GM18867 (cell line): ENCODE data around the gene TNIK.
"Not testable (repeated sequence)": the region's sequence is repeated elsewhere in the genome, so short reads cannot be mapped to it uniquely, and the experiment has no call there.

Experiments
- ATAC-seq: cut with Tn5 transposase; IDR thresholded peaks from one replicate; pipeline ENCODE4 v1.9.1; 2021; ENCODE audit warnings: mild to moderate bottlenecking, moderate library complexity; ENCODE audit not compliant: unreplicated experiment

TNIK gene

GRCh38 chr3:171422855-171423254, 37.4 kb downstream of the TNIK start:
- not testable (repeated sequence) for ATAC-seq

DNA sequence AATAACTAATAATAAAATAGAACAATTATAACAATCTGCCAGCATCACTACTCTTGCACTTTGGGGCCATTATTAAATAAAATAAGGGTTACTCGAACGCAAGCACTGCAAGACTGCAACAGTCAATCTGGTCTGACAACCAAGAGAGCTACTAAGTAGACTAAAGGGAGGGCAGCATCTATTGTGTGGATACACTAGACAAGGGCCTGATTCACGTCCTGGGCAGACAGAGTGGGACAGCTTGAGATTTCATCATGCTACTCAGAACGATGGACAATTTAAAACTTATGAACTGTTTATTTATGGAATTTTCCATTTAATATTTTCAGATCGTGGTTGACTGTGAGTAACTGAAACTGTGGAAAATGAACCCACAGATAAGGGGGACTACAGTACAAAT, 39.5 kb downstream of the TNIK start:
- ATAC-seq = no peak

DNA sequence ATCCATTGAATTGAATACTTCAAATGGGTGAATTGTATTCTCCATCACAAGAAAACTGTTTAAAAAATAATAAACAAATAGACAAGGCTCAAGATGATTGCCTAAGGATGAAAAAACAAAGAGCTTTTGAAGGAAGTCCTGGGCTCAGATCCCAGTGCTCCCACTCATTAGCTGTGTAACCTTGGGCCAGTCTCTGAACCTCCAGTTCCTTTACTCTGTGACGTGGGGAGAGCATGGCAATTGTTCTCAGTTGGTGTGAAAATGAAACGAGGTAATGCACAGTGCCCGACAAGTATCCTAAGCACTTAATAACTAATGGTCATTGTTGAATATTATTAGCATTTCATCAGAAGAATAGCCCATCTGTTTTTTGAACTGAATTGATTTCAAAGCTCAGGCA, 40.7 kb downstream of the TNIK start:
- ATAC-seq = no peak

GRCh38 chr3:171417813-171418212, 42.4 kb downstream of the TNIK start:
- ATAC-seq = no peak

GRCh38 chr3:171417137-171417536, 43.1 kb downstream of the TNIK start:
- ATAC-seq = no peak

GRCh38 chr3:171416666-171417065, 43.5 kb downstream of the TNIK start:
- ATAC-seq = no peak

GRCh38 chr3:171416061-171416460, 44.1 kb downstream of the TNIK start:
- ATAC-seq = no peak

- no peak for ATAC-seq
These were observed 45.1 kb downstream of the TNIK start for GRCh38 chr3:171415070-171415469.

DNA sequence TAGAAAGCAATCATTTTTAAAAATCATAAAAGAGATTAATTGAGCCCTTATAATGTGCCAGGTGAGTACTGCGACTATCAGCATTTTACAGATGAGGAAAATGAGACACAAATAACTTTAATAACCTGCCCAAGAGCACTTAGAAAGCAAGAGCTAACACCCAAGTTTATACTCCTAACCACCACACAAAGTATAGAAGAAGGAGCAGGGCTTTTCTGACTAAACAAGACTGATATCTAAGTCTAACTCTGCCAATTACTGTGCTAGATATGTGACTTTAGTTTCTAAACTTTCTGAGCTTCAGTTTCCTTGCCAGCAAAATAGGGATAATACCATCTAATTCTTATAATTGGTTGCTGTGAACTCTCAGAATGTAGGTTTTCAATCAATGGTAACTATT, 47.7 kb downstream of the TNIK start:
- no peak for ATAC-seq

DNA sequence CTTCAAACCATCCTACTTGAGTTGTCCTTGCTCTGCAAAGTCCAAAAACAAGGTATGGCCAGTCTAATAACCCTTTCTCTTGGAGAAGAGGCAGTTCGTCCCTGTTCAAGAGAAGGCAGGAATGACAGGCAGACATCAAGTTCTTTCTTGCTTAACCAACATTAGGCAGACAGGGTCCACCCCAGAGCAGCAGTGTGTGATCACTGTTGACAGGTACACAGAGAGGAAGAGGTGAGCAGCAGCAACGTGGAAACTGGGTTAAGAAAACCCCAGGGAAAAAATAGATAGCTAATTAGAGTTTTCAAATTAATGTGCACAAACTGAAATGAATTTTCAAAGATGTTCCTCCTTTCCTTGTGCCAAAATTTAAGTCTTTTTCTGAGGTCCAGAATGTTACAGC, 48.2 kb downstream of the TNIK start:
- no peak for ATAC-seq

DNA sequence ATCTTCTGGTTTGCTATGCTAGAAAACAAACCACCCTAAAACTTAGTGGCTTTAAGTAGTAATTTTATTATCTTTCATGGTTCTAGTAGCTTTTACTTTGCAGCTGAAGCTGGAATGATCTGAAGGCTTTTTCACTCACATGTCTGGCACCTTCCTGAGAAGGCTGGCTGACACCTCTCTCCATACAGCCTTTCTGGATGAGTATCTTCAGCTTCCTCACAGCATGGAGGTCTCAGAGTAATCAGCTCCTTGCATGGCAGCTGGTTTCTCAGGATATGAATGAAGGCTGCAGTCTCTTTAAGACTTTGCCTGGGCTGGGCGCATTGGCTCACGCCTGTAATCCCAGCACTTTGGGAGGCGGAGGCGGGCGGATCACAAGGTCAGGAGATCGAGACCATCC, 50.0 kb downstream of the TNIK start:
- ATAC-seq = no peak

GRCh38 chr3:171407759-171408158, 52.4 kb downstream of the TNIK start:
- no peak for ATAC-seq

DNA sequence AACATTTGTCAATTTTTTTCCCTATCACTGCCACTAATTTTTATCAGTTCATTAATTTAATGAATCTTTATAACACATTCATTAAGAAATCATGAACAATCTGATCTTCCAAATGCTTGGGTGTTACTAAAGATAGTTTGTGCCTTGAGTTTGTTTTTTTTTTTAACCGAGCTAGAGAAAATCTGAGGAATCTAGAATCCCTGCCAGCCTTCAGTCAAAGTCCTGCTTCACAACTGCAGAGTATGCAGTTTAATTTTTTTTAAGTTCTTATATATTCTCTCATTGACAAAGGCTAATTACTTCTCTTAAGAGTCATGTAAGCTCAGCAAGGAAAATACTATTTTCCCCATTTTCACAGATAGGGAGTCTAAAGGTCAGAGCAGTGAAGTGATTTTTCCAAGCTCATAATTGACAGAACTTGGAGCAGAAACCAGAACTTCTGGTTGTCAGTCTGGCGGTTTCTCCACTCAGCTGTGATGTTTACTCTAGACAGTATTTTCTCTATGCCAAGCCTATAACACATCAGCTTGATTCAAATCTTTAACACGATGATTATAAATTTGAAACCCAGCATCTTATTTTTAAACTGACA, 55.7 kb downstream of the TNIK start:
- ATAC-seq = no peak

- no peak for ATAC-seq
These were observed 57.9 kb downstream of the TNIK start for GRCh38 chr3:171402281-171402680.

DNA sequence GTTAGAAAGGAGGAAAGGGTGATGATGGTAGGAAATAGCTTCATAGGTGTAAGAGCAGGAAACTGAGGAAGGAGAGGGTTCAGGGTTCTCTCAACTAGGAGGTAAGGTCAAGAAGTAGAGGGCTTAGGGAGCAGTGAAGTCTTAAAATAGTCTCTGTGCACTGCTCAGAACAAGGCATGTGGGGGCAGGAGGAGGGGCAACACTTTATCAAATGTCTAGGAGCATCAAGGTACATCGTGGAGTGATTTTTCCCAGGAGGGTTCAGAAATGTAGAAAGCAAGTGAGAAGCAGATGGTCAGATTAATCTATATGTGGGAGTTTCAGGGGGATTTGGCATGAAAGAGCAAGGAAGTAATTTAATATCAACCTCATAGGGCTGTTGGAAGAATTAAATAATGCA, 58.8 kb downstream of the TNIK start:
- ATAC-seq = no peak

GRCh38 chr3:171399842-171400241, 60.4 kb downstream of the TNIK start:
- ATAC-seq = no peak

DNA sequence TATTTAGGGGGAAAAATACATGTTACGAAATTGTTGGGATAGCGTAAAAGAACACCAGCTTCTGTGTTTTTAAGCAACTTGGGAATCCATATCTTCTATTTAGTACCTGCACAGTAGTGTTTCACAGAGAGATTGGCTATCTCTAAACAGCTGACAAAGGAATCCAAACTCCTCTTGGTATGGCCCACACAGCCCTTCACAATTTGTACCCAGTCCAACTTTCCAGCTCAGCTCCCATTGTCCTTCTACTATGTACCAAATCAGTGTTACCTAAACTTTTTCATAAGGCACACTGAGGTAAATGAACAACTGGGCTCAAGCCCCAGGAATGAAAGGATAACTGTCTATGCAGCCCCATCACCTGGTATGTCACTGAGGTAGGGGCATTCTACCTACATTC, 61.9 kb downstream of the TNIK start:
- ATAC-seq = no peak

GRCh38 chr3:171397089-171397488, 63.1 kb downstream of the TNIK start:
- ATAC-seq = no peak

DNA sequence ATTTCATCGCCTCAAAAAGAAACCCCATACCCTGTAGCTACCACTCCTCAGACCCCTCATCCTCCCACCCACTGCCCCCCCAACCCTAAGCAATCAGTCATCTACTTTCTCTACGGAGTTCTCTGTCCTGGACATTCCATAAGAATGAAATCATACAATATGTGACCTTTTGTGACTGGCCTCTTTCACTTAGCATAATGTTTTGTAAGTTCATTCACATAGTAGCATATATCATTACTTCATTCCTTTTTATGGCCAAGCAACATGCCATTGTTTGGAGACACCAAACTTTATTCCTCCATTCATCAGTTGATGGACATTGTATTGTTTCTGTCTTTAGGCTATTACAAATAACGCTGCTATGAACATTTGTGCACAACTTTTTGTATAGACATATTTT, 64.2 kb downstream of the TNIK start:
- no peak for ATAC-seq

- no peak for ATAC-seq
These were observed 67.0 kb downstream of the TNIK start for GRCh38 chr3:171393032-171393744.

- no peak for ATAC-seq
These were observed 68.8 kb downstream of the TNIK start for GRCh38 chr3:171391432-171391831.

- no peak for ATAC-seq
These were observed 69.9 kb downstream of the TNIK start for GRCh38 chr3:171390051-171390941.
